ENCODE data around the gene LIM2. TPM values are rescaled to one million over a fixed set of nuclear protein-coding genes. Genes with fewer than 3 reads are reported as not detected.
"Not testable (repeated sequence)": the region's sequence is repeated elsewhere in the genome, so short reads cannot be mapped to it uniquely, and the experiment has no call there.

Gene LIM2
- total RNA-seq, 3 donors from 2014 or later (not counting 1 experiment from before 2014, with no cell fraction given), result 5.9 to 10.3 (median 8.5) TPM

DNA sequence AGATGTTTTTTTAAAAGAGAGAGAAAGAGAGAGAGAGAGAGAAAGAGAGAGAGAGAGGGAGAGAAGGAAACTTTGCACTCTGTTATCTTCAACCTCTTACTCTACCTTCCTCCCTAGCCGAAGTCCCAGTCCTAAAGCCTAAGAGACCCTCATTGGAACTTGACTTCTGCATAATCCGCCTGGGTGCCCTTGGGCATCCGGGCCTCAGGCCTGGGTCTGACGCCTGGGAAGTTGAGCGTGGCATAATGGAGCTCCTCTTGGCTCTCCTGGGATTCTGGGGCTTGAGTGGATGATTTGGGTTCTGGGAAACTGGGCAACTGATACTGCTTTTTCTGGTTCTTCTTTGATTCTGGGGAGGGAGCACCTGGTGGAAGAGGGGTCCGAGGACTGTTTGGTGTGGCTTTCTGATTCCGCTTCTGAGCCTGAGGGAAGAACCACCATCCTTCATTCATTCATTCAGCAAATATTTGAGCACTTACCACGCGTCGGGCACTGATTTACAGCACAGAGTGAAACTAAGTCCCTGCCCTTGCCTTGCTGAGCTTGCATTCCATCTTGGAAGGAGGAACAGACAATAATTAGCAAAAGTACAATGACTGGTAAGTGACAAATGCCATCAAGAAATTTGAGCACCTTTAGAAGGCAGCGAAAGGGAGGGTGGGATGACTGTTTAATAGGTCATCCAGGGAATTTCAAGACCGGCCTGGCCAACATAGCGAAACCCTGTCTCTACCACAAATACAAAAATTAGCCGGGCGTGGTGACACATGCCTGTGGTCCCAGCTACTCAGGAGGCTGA is 23.4 kb upstream of the LIM2 start:
- Histone ChIP-seq H3K4me3 (ENCODE audit: low read length) (no peak overlapping the region), H3K27ac (ENCODE audit: low read length) (no peak overlapping the region), H3K36me3 (ENCODE audit: control insufficient read depth, insufficient read depth, low read length) (peaks cover 2% of the 10 kb centered on the region), H3K9me3 (ENCODE audit: control insufficient read depth, insufficient read depth, low read length) (no peaks in the 10 kb centered on the region), H3K27me3 (ENCODE audit: control insufficient read depth, insufficient read depth, low read length) (no peaks in the 10 kb centered on the region), H3K4me1 (ENCODE audit: control insufficient read depth, insufficient read depth, low read length) (peaks cover 21% of the 10 kb centered on the region)
- TF ChIP-seq, protein P1, sequence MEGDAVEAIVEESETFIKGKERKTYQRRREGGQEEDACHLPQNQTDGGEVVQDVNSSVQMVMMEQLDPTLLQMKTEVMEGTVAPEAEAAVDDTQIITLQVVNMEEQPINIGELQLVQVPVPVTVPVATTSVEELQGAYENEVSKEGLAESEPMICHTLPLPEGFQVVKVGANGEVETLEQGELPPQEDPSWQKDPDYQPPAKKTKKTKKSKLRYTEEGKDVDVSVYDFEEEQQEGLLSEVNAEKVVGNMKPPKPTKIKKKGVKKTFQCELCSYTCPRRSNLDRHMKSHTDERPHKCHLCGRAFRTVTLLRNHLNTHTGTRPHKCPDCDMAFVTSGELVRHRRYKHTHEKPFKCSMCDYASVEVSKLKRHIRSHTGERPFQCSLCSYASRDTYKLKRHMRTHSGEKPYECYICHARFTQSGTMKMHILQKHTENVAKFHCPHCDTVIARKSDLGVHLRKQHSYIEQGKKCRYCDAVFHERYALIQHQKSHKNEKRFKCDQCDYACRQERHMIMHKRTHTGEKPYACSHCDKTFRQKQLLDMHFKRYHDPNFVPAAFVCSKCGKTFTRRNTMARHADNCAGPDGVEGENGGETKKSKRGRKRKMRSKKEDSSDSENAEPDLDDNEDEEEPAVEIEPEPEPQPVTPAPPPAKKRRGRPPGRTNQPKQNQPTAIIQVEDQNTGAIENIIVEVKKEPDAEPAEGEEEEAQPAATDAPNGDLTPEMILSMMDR (IDR thresholded peaks at IDR 0.05), result no peak
- no peaks in the 10 kb centered on the region for H3K27me3 Mint-ChIP-seq (ENCODE audit: low read depth in 2 of 2)
- ATAC-seq, result no peak
- H3K9me3 Mint-ChIP-seq, result no peaks in the 10 kb centered on the region
- peaks cover 20 to 34% of the 10 kb centered on the region in 2 donors for H3K4me1 Mint-ChIP-seq
- WGBS (ENCODE audit: insufficient coverage), result 92% methylated on average over 13 of the region's 15 CpGs
- intact Hi-C loops (cut with micrococcal nuclease), result no loop called here
- no peak overlapping the region for H3K4me3 Mint-ChIP-seq
- no peaks in the 10 kb centered on the region for H3K36me3 Mint-ChIP-seq
- DNase-seq, result no peak
- no peak overlapping the region for H3K27ac Mint-ChIP-seq

DNA sequence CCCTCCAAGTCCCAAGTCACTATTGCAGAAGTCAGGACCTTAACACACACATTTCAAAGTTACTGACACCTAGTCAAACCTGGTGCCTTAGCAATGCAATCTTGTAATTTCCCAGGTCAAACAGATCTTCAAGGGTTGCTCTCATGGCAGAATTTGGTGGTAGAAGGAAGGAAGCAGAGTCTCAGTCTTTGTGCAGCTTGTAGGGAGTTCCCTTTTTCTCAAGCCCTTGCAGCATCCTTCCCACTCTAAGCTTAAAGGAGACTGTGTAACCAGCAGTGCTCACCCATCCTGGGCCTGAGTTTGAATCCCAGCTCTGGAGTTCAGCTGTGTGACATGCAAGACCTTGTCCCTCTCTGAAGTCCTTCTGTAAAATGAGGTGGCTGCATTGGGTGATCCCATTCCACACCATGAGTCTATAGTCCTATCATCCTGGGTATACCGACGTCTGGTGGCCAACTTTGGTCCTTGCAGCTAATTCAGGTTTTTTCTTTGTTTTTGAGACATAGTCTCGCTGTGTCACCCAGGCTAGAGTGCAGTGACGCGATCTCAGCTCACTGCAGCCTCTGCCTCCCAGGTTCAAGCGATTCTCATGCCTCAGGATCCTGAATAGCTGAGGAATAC is 19.8 kb upstream of the LIM2 start:
- Histone ChIP-seq H3K4me1 (ENCODE audit: control insufficient read depth, insufficient read depth, low read length) (peaks cover 17% of the 10 kb centered on the region), H3K27me3 (ENCODE audit: control insufficient read depth, insufficient read depth, low read length) (no peaks in the 10 kb centered on the region), H3K4me3 (ENCODE audit: low read length) (no peak overlapping the region), H3K9me3 (ENCODE audit: control insufficient read depth, insufficient read depth, low read length) (peaks cover 3% of the 10 kb centered on the region), H3K27ac (ENCODE audit: low read length) (no peak overlapping the region), H3K36me3 (ENCODE audit: control insufficient read depth, insufficient read depth, low read length) (no peaks in the 10 kb centered on the region)
- DNase-seq (peak in 1 of 2 donors; percentile 66), ATAC-seq (peak; percentile 63 to 95 (median 79))
- H3K4me3 Mint-ChIP-seq, result no peak overlapping the region
- H3K4me1 Mint-ChIP-seq, result peaks cover 20 to 40% of the 10 kb centered on the region in 2 donors
- no peak overlapping the region for H3K27ac Mint-ChIP-seq
- intact Hi-C loops (cut with micrococcal nuclease), result loop anchor here (1.0 kb wide), 1 partner anchor 69 kb away; no protein-coding TSS in a partner anchor
- TF ChIP-seq, protein P1 (IDR thresholded peaks at IDR 0.05), result peak; percentile 62
- H3K9me3 Mint-ChIP-seq, result no peaks in the 10 kb centered on the region
- no peaks in the 10 kb centered on the region for H3K27me3 Mint-ChIP-seq (ENCODE audit: low read depth in 2 of 2)
- 58% methylated on average over 6 of the region's 6 CpGs for WGBS (ENCODE audit: insufficient coverage)
- peaks cover 8% of the 10 kb centered on the region for H3K36me3 Mint-ChIP-seq

DNA sequence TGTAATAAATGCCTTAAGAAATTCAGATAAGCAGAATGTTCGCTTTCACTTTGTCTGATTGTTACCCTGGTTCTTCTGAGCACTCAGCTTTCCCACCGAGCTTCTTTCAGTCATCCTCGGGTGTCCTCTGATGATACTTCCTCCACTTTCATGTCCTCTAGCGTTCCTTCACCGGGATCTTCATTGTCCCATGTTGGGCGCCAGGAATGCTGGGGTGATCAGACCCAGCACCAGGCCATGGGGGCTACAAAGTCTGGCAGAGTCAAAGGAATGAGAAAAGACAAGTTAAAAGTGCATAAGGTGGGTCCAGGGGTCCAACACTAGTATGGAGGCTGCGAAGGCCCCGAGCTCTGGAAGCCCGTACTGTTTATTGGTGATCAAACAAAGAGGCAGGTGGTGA is 14.3 kb upstream of the LIM2 start:
- Histone ChIP-seq H3K36me3 (ENCODE audit: control insufficient read depth, insufficient read depth, low read length) (no peaks in the 10 kb centered on the region), H3K4me3 (ENCODE audit: low read length) (no peak overlapping the region), H3K9me3 (ENCODE audit: control insufficient read depth, insufficient read depth, low read length) (peaks cover 10% of the 10 kb centered on the region), H3K4me1 (ENCODE audit: control insufficient read depth, insufficient read depth, low read length) (peaks cover 4% of the 10 kb centered on the region), H3K27me3 (ENCODE audit: control insufficient read depth, insufficient read depth, low read length) (no peaks in the 10 kb centered on the region), H3K27ac (ENCODE audit: low read length) (no peak overlapping the region)
- ATAC-seq, result no peak
- H3K27me3 Mint-ChIP-seq (ENCODE audit: low read depth in 2 of 2), result no peaks in the 10 kb centered on the region
- H3K4me1 Mint-ChIP-seq, result peaks cover 32 to 47% of the 10 kb centered on the region in 2 donors
- intact Hi-C loops (cut with micrococcal nuclease), result no loop called here
- peaks cover 3 to 6% of the 10 kb centered on the region in 2 donors for H3K9me3 Mint-ChIP-seq
- TF ChIP-seq, protein P1 (IDR thresholded peaks at IDR 0.05), result no peak
- peaks cover 19% of the 10 kb centered on the region for H3K36me3 Mint-ChIP-seq
- H3K27ac Mint-ChIP-seq, result no peak overlapping the region
- H3K4me3 Mint-ChIP-seq, result no peak overlapping the region
- 96% methylated on average over 9 of the region's 9 CpGs for WGBS (ENCODE audit: insufficient coverage)
- DNase-seq, result no peak

DNA sequence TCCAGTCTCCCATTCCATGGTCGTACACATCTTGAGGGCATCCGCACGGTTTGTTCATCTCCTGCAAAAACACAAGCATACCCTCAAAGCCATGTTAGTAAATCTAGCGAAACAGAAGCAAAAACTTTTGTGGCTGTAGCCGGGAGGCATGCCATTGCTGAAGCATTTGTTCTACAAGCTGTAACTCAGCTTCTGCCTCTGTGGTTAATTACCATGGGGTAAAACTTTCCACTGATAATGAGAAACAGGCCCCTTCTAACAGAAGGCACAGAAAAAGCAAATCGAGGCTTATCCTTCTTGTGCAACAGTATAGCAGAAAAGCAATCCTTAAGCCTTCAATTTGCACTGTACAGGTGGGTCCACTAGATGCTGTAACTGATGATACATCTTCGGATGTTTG is 12.2 kb upstream of the LIM2 start:
- Mint-ChIP-seq H3K36me3 (peaks cover 19% of the 10 kb centered on the region), H3K4me1 (peaks cover 41 to 55% of the 10 kb centered on the region in 2 donors), H3K27ac (peak overlapping the region in 1 of 2 donors; percentile 25)
- H3K4me3 ChIP-seq (ENCODE audit: low read length); H3K27ac ChIP-seq (ENCODE audit: low read length); H3K9me3 Mint-ChIP-seq; H3K4me3 Mint-ChIP-seq; H3K27me3 ChIP-seq (ENCODE audit: control insufficient read depth, insufficient read depth, low read length); ATAC-seq; intact Hi-C loops (cut with micrococcal nuclease); H3K9me3 ChIP-seq (ENCODE audit: control insufficient read depth, insufficient read depth, low read length); DNase-seq; H3K36me3 ChIP-seq (ENCODE audit: control insufficient read depth, insufficient read depth, low read length); H3K27me3 Mint-ChIP-seq (ENCODE audit: low read depth in 2 of 2): not testable (repeated sequence)
- WGBS (ENCODE audit: insufficient coverage), result 90% methylated on average over 7 of the region's 7 CpGs
- peaks cover 16% of the 10 kb centered on the region for H3K4me1 ChIP-seq (ENCODE audit: control insufficient read depth, insufficient read depth, low read length)

Data from natural killer cell (primary cell).